Caco-2 (cell line): ENCODE results near the gene TSHZ2. TPM values are rescaled to one million over a fixed set of nuclear protein-coding genes. Genes with fewer than 3 reads are reported as not detected.

ENCODE experiments used
- BruUV-seq: library from RNA; stranded (reverse); fragments of 400-500 nt; replicated peaks from 2 replicates; lab custom pipeline; 2021; lab: Mats Ljungman, UMichigan
- CTCF ChIA-PET: fragments of 300-600 bp; sonication (Branson Sonifier 250); formaldehyde crosslinking; loops from one replicate; lab custom pipeline; 2022; ENCODE audit warnings: antibody characterized with exemption; lab: Charles Lee
- POLR2A ChIA-PET: fragments of 300-600 bp; sonication (Branson Sonifier 250); formaldehyde crosslinking; loops from one replicate; lab custom pipeline; 2022; ENCODE audit warnings: antibody characterized with exemption; lab: Charles Lee
- DNase-seq, 2 experiments: peaks; one replicate each; pipeline versions ENCODE4 v3.0.0 to v3.0.0-alpha.2; 2020 to 2022
- H3K27me3 ChIP-seq: replicated peaks from 2 replicates; pipeline ENCODE4 v1.6.0; 2011; ENCODE audit warnings: low read length; ENCODE audit not compliant: control insufficient read depth, insufficient read depth
- H3K36me3 ChIP-seq: 2 replicates; pipeline ENCODE4 v1.5.1; 2011; ENCODE audit warnings: low read length; ENCODE audit not compliant: control insufficient read depth, insufficient read depth
- H3K4me1 ChIP-seq: fragments of 250-450 bp; sonication (Bioruptor Pico); 2 replicates; pipeline ENCODE4 v1.5.1; 2020; ENCODE audit warnings: mild to moderate bottlenecking
- H3K4me3 ChIP-seq: 2 replicates; pipeline ENCODE4 v1.5.1; 2011; ENCODE audit warnings: low read depth, mild to moderate bottlenecking, control low read depth, low read length
- H3K9me3 ChIP-seq: fragments of 250-450 bp; sonication (Bioruptor Pico); 2 replicates; pipeline ENCODE4 v1.5.1; 2020; ENCODE audit warnings: mild to moderate bottlenecking, moderate library complexity
- H3K27ac Mint-ChIP-seq: one replicate; pipeline ENCODE4 v1.8.0; 2022; ENCODE audit warnings: mixed read lengths; ENCODE audit not compliant: unreplicated experiment
- H3K27me3 Mint-ChIP-seq: one replicate; pipeline ENCODE4 v1.8.0; 2022; ENCODE audit warnings: mixed read lengths; ENCODE audit not compliant: insufficient read depth, unreplicated experiment
- H3K36me3 Mint-ChIP-seq: one replicate; pipeline ENCODE4 v1.8.0; 2022; ENCODE audit warnings: mild to moderate bottlenecking, mixed read lengths; ENCODE audit not compliant: insufficient read depth, unreplicated experiment
- H3K4me1 Mint-ChIP-seq: one replicate; pipeline ENCODE4 v1.8.0; 2022; ENCODE audit warnings: low read depth, mixed read lengths; ENCODE audit not compliant: unreplicated experiment
- H3K4me3 Mint-ChIP-seq: one replicate; pipeline ENCODE4 v1.8.0; 2022; ENCODE audit warnings: mild to moderate bottlenecking, moderate library complexity, mixed read lengths; ENCODE audit not compliant: unreplicated experiment
- H3K9me3 Mint-ChIP-seq: one replicate; pipeline ENCODE4 v1.8.0; 2022; ENCODE audit warnings: mixed read lengths; ENCODE audit not compliant: unreplicated experiment
- CTCF ChIP-seq, 2 experiments: fragments of 200-600 bp in 1 of 2; IDR thresholded peaks; 1 replicate in 1 of 2; 2 replicates in 1 of 2; pipeline versions ENCODE4 v1.5.1 to v1.8.0; 2011 to 2022; ENCODE audit warnings: antibody characterized with exemption in 1 of 2, control low read depth in 1 of 2, inconsistent platforms in 1 of 2, low read depth in 1 of 2, low read length in 1 of 2, mild to moderate bottlenecking in 1 of 2, moderate library complexity in 1 of 2; ENCODE audit not compliant: insufficient read depth in 1 of 2, severe bottlenecking in 1 of 2, unreplicated experiment in 1 of 2
- intact Hi-C: fragments of 100-400 bp; cut with micrococcal nuclease; formaldehyde crosslinking; loops from one replicate; pipeline ENCODE4 v1.10.0; 2022; ENCODE audit not compliant: unreplicated experiment
- total RNA-seq: library from RNA; stranded (reverse); gene quantifications from 2 replicates; pipeline ENCODE4 v1.2.3, GENCODE V29; 2022

The TSHZ2 gene
- total RNA-seq, 1 experiment from 2014 or later = 0.07 TPM

- H3K9me3 ChIP-seq = no peaks in the 10 kb centered on the region
- no TSS peak for BruUV-seq
- Mint-ChIP-seq H3K36me3 (no peaks in the 10 kb centered on the region), H3K4me1 (no peaks in the 10 kb centered on the region), H3K27ac (no peak overlapping the region), H3K27me3 (peaks cover 21% of the 10 kb centered on the region), H3K9me3 (no peaks in the 10 kb centered on the region), H3K4me3 (no peak overlapping the region)
- no peak for TF ChIP-seq CTCF (IDR thresholded peaks at IDR 0.05; ENCODE audit: insufficient read depth in 1 of 2, low read depth in 1 of 2, low read length in 1 of 2, severe bottlenecking in 1 of 2, unreplicated experiment in 1 of 2)
- no peak for DNase-seq
- H3K36me3 ChIP-seq = no peaks in the 10 kb centered on the region
- CTCF ChIA-PET = no interaction called here
- no peaks in the 10 kb centered on the region; the same call in 1 of the 2 replicates for H3K27me3 ChIP-seq
- intact Hi-C loops = no loop called here
- POLR2A ChIA-PET = no interaction called here
- H3K4me3 ChIP-seq = no peak overlapping the region
- H3K4me1 ChIP-seq = no peaks in the 10 kb centered on the region
These were observed 8.9 kb downstream of the TSHZ2 start for GRCh38 chr20:52981051-52981450.

- Mint-ChIP-seq H3K9me3 (no peaks in the 10 kb centered on the region), H3K36me3 (no peaks in the 10 kb centered on the region), H3K4me1 (no peaks in the 10 kb centered on the region), H3K27me3 (peaks cover 28% of the 10 kb centered on the region), H3K27ac (no peak overlapping the region), H3K4me3 (no peak overlapping the region)
- ChIA-PET CTCF (no interaction called here), POLR2A (no interaction called here)
- no peaks in the 10 kb centered on the region for H3K9me3 ChIP-seq
- H3K27me3 ChIP-seq = no peaks in the 10 kb centered on the region; the same call in 1 of the 2 replicates
- no TSS peak for BruUV-seq
- no peak overlapping the region for H3K4me3 ChIP-seq
- DNase-seq = no peak
- H3K36me3 ChIP-seq = no peaks in the 10 kb centered on the region
- H3K4me1 ChIP-seq = no peaks in the 10 kb centered on the region
- TF ChIP-seq CTCF (IDR thresholded peaks at IDR 0.05; ENCODE audit: insufficient read depth in 1 of 2, low read depth in 1 of 2, low read length in 1 of 2, severe bottlenecking in 1 of 2, unreplicated experiment in 1 of 2) = no peak
- intact Hi-C loops = no loop called here
These were observed 11.7 kb downstream of the TSHZ2 start for GRCh38 chr20:52983726-52984450.

DNA sequence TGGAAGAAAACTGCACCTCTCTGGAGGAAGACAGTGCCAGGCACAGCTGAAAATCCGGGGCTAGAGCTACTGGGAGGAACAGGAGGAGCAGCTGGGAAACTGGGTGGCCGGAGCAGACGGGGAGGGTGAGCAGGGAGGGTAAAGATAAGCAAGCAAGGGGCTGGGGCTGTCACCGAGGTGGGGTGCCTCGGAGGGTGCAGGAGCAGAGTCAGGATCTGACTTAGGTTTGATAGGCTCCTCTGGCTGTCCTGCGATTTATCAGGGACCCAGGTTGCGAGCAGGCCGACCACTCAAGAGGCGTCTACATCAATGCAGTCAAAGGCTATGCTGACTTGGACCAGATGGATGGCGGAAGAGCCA, 12.3 kb downstream of the TSHZ2 start:
- Histone ChIP-seq H3K27me3 (no peaks in the 10 kb centered on the region; the same call in 1 of the 2 replicates), H3K4me1 (no peaks in the 10 kb centered on the region), H3K4me3 (no peak overlapping the region), H3K9me3 (no peaks in the 10 kb centered on the region), H3K36me3 (no peaks in the 10 kb centered on the region)
- no peak overlapping the region for H3K27ac Mint-ChIP-seq
- H3K4me3 Mint-ChIP-seq = no peak overlapping the region
- no peak for DNase-seq
- POLR2A ChIA-PET = no interaction called here
- no peaks in the 10 kb centered on the region for H3K36me3 Mint-ChIP-seq
- peaks cover 25% of the 10 kb centered on the region for H3K27me3 Mint-ChIP-seq
- no peak for TF ChIP-seq CTCF (IDR thresholded peaks at IDR 0.05; ENCODE audit: insufficient read depth in 1 of 2, low read depth in 1 of 2, low read length in 1 of 2, severe bottlenecking in 1 of 2, unreplicated experiment in 1 of 2)
- no TSS peak for BruUV-seq
- no peaks in the 10 kb centered on the region for H3K9me3 Mint-ChIP-seq
- CTCF ChIA-PET = no interaction called here
- intact Hi-C loops = no loop called here
- no peaks in the 10 kb centered on the region for H3K4me1 Mint-ChIP-seq
